ENCODE results near the gene EPS15. TPM values are rescaled to one million over a fixed set of nuclear protein-coding genes. Genes with fewer than 3 reads are reported as not detected.
"Not testable (repeated sequence)": the region's sequence is repeated elsewhere in the genome, so short reads cannot be mapped to it uniquely, and the experiment has no call there.

EPS15 gene
- total and polyA plus RNA-seq, 2 experiments from 2014 or later = 31.0 to 76.5 TPM

- Histone ChIP-seq H3K27me3 (ENCODE audit: insufficient read depth) (no peaks in the 10 kb centered on the region), H3K4me1 (ENCODE audit: insufficient read depth) (no peaks in the 10 kb centered on the region), H3K79me2 (replicated peaks; ENCODE audit: insufficient read depth) (peaks cover 3% of the 10 kb centered on the region; the same call in 1 of the 2 replicates), H3F3A (replicated peaks; ENCODE audit: low read depth) (no peaks in the 10 kb centered on the region), H3K4me2 (no peak overlapping the region), H3K27ac (ENCODE audit: low read depth) (no peak overlapping the region), H3K9me2 (ENCODE audit: insufficient read depth) (no peaks in the 10 kb centered on the region), H3K36me3 (ENCODE audit: insufficient read depth) (peaks cover 14% of the 10 kb centered on the region), H3K4me3 (no peak overlapping the region), H4K20me1 (replicated peaks; ENCODE audit: insufficient read depth) (no peaks in the 10 kb centered on the region), H2AFZ (no peak overlapping the region)
- Mint-ChIP-seq H3K27me3 (ENCODE audit: insufficient read depth, low read depth, poor library complexity) (no peaks in the 10 kb centered on the region), H3K9me3 (peaks cover 5% of the 10 kb centered on the region; the same call in 2 of the 3 replicates), H3K4me3 (no peak overlapping the region), H3K36me3 (ENCODE audit: low read depth) (peaks cover 59% of the 10 kb centered on the region), H3K27ac (no peak overlapping the region), H3K4me1 (no peaks in the 10 kb centered on the region)
- no peak for DNase-seq (ENCODE audit: low spot score)
- TF ChIP-seq STAT1 (IDR thresholded peaks at IDR 0.05; ENCODE audit: unreplicated experiment) (no peak), REST (IDR thresholded peaks at IDR 0.05; ENCODE audit: unreplicated experiment) (no peak), ETS1 (IDR thresholded peaks at IDR 0.05) (no peak), NANOG (IDR thresholded peaks at IDR 0.05; ENCODE audit: borderline replicate concordance) (no peak), JUNB (IDR thresholded peaks at IDR 0.05; ENCODE audit: unreplicated experiment) (no peak), ZNF331 (CRISPR knock-in tag; IDR thresholded peaks at IDR 0.05; ENCODE audit: low read depth) (no peak), POLR2AphosphoS5 (IDR thresholded peaks at IDR 0.05; ENCODE audit: low read depth) (no peak), EZH2 (IDR thresholded peaks at IDR 0.05; ENCODE audit: low read depth, unreplicated experiment) (no peak)
- no peak for ATAC-seq
These were observed 126.8 kb downstream of the EPS15 start for GRCh38 chr1:51392241-51392640.

- Mint-ChIP-seq H3K9me3 (peaks cover 20% of the 10 kb centered on the region), H3K36me3 (ENCODE audit: low read depth) (peaks cover 65% of the 10 kb centered on the region)
- not testable (repeated sequence) for H3K4me3 Mint-ChIP-seq; H3K27ac ChIP-seq (ENCODE audit: low read depth); H3K27ac Mint-ChIP-seq; DNase-seq (ENCODE audit: low spot score); H3K4me2 ChIP-seq; H3K27me3 Mint-ChIP-seq (ENCODE audit: insufficient read depth, low read depth, poor library complexity); ATAC-seq; H3K4me1 ChIP-seq (ENCODE audit: insufficient read depth); H3K79me2 ChIP-seq (replicated peaks; ENCODE audit: insufficient read depth); H3K27me3 ChIP-seq (ENCODE audit: insufficient read depth); H3K9me2 ChIP-seq (ENCODE audit: insufficient read depth); H4K20me1 ChIP-seq (replicated peaks; ENCODE audit: insufficient read depth); H3F3A ChIP-seq (replicated peaks; ENCODE audit: low read depth); H2AFZ ChIP-seq; H3K4me3 ChIP-seq; H3K4me1 Mint-ChIP-seq
- H3K36me3 ChIP-seq (ENCODE audit: insufficient read depth) = peaks cover 22% of the 10 kb centered on the region
These were observed 128.4 kb downstream of the EPS15 start for GRCh38 chr1:51390641-51391040.

- H3K27me3 ChIP-seq (ENCODE audit: insufficient read depth); H3K4me2 ChIP-seq; H3K4me3 ChIP-seq; ATAC-seq; H3F3A ChIP-seq (replicated peaks; ENCODE audit: low read depth); H3K4me1 Mint-ChIP-seq; H3K27ac ChIP-seq (ENCODE audit: low read depth); H4K20me1 ChIP-seq (replicated peaks; ENCODE audit: insufficient read depth); H2AFZ ChIP-seq; DNase-seq (ENCODE audit: low spot score); H3K79me2 ChIP-seq (replicated peaks; ENCODE audit: insufficient read depth); H3K4me1 ChIP-seq (ENCODE audit: insufficient read depth); H3K4me3 Mint-ChIP-seq; H3K27ac Mint-ChIP-seq; H3K9me2 ChIP-seq (ENCODE audit: insufficient read depth); H3K27me3 Mint-ChIP-seq (ENCODE audit: insufficient read depth, low read depth, poor library complexity): not testable (repeated sequence)
- Mint-ChIP-seq H3K36me3 (ENCODE audit: low read depth) (peaks cover 80% of the 10 kb centered on the region), H3K9me3 (peaks cover 51% of the 10 kb centered on the region)
- H3K36me3 ChIP-seq (ENCODE audit: insufficient read depth) = peaks cover 24% of the 10 kb centered on the region
These were observed 131.8 kb downstream of the EPS15 start for GRCh38 chr1:51387288-51387687.

- not testable (repeated sequence) for H3F3A ChIP-seq (replicated peaks; ENCODE audit: low read depth); H3K4me3 ChIP-seq; H4K20me1 ChIP-seq (replicated peaks; ENCODE audit: insufficient read depth); H3K4me1 Mint-ChIP-seq; H3K27me3 ChIP-seq (ENCODE audit: insufficient read depth); DNase-seq (ENCODE audit: low spot score); H2AFZ ChIP-seq; H3K9me2 ChIP-seq (ENCODE audit: insufficient read depth); H3K27ac ChIP-seq (ENCODE audit: low read depth); H3K4me3 Mint-ChIP-seq; H3K4me1 ChIP-seq (ENCODE audit: insufficient read depth); H3K27ac Mint-ChIP-seq; H3K4me2 ChIP-seq; ATAC-seq; H3K27me3 Mint-ChIP-seq (ENCODE audit: insufficient read depth, low read depth, poor library complexity)
- Mint-ChIP-seq H3K9me3 (peaks cover 51% of the 10 kb centered on the region), H3K36me3 (ENCODE audit: low read depth) (peaks cover 79% of the 10 kb centered on the region)
- peaks cover 12% of the 10 kb centered on the region; the same call in 1 of the 2 replicates for H3K79me2 ChIP-seq (replicated peaks; ENCODE audit: insufficient read depth)
- peaks cover 24% of the 10 kb centered on the region for H3K36me3 ChIP-seq (ENCODE audit: insufficient read depth)
These were observed 132.8 kb downstream of the EPS15 start for GRCh38 chr1:51386259-51386658.
